Panc1 (cell line): Measurements from ENCODE around the gene CNBD2. TPM values are rescaled to one million over a fixed set of nuclear protein-coding genes. Genes with fewer than 3 reads are reported as not detected.
A peak's percentile ranks its signal among the peaks of the same experiment; 100 is the strongest.

Experiments used
- ATAC-seq: fragments of 200-7000 bp; cut with Tn5 transposase; 2 replicates; pipeline ENCODE4 v1.9.1; 2020; ENCODE audit warnings: mild to moderate bottlenecking, moderate library complexity
- BruUV-seq: library from RNA; stranded (reverse); fragments of 400-500 nt; replicated peaks from 2 replicates; lab custom pipeline; 2021; lab: Mats Ljungman, UMichigan
- CTCF ChIA-PET: fragments of 300-600 bp; sonication (Branson Sonifier 250); formaldehyde crosslinking; loops from one replicate; lab custom pipeline; 2022; ENCODE audit warnings: antibody characterized with exemption; lab: Charles Lee
- POLR2A ChIA-PET: fragments of 300-600 bp; sonication (Branson Sonifier 250); formaldehyde crosslinking; loops from one replicate; lab custom pipeline; 2022; ENCODE audit warnings: antibody characterized with exemption; lab: Charles Lee
- DNase-seq: peaks from one replicate; pipeline ENCODE4 v3.0.0-alpha.2; 2010; ENCODE audit warnings: low read depth, low spot score
- H3K27ac ChIP-seq: 2 replicates; pipeline ENCODE4 v1.5.1; 2011; ENCODE audit warnings: mild to moderate bottlenecking, low read length, inconsistent platforms
- H3K27me3 ChIP-seq: fragments of 200-500 bp; sonication (Bioruptor generic); 2 replicates; pipeline ENCODE4 v1.6.0; 2014; ENCODE audit warnings: low read length, inconsistent platforms; ENCODE audit not compliant: control insufficient read depth, insufficient read depth
- H3K36me3 ChIP-seq: fragments of 200-500 bp; sonication (Bioruptor generic); 2 replicates; pipeline ENCODE4 v1.5.1; 2014; ENCODE audit warnings: inconsistent platforms, mild to moderate bottlenecking, low read length, moderate library complexity; ENCODE audit not compliant: control insufficient read depth, insufficient read depth
- H3K4me1 ChIP-seq: 2 replicates; pipeline ENCODE4 v1.5.1; 2011; ENCODE audit warnings: inconsistent platforms, mild to moderate bottlenecking, low read length, moderate library complexity; ENCODE audit not compliant: control insufficient read depth, insufficient read depth
- H3K4me3 ChIP-seq, 2 experiments: 2 replicates each; pipeline ENCODE4 v1.5.1; 2011 to 2012; ENCODE audit warnings: low read depth in 2 of 2, low read length in 2 of 2, mild to moderate bottlenecking in 2 of 2, inconsistent platforms in 1 of 2, moderate library complexity in 1 of 2
- H3K9me3 ChIP-seq: fragments of 200-500 bp; sonication (Bioruptor generic); 2 replicates; pipeline ENCODE4 v1.5.1; 2014; ENCODE audit warnings: low read depth, mild to moderate bottlenecking, inconsistent platforms, low read length, moderate library complexity; ENCODE audit not compliant: control insufficient read depth, insufficient read depth
- CTCF ChIP-seq: fragments of 450-650 bp; IDR thresholded peaks from 2 replicates; pipeline ENCODE4 v1.5.1; 2017; ENCODE audit warnings: mild to moderate bottlenecking
- POLR2AphosphoS5 ChIP-seq: IDR thresholded peaks from 2 replicates; pipeline ENCODE4 v1.6.1; 2012; ENCODE audit warnings: mild to moderate bottlenecking, low read depth, low read length, moderate library complexity
- REST ChIP-seq, 2 experiments: IDR thresholded peaks; 2 replicates each; pipeline ENCODE4 v1.6.1; 2011 to 2012; ENCODE audit warnings: low read depth in 2 of 2, control low read depth in 1 of 2, low read length in 1 of 2, mild to moderate bottlenecking in 1 of 2, moderate library complexity in 1 of 2; ENCODE audit not compliant: insufficient read depth in 1 of 2
- SIN3A ChIP-seq: IDR thresholded peaks from 2 replicates; pipeline ENCODE4 v1.6.1; 2012; ENCODE audit warnings: low read depth, mild to moderate bottlenecking, low read length, moderate library complexity, borderline replicate concordance; ENCODE audit not compliant: insufficient read depth
- TCF7L2 ChIP-seq: IDR thresholded peaks from 2 replicates; pipeline ENCODE4 v1.6.1; 2011; ENCODE audit warnings: mild to moderate bottlenecking, low read depth, low read length, inconsistent platforms
- in situ Hi-C: cut with HindIII; loops from 2 replicates; pipeline ENCODE4 v1.10.0; 2016; ENCODE audit warnings: low sequenced_read_pairs, low pct_unique_long_range_greater_than_20kb
- intact Hi-C: fragments of 100-400 bp; cut with micrococcal nuclease; formaldehyde crosslinking; loops from one replicate; pipeline ENCODE4 v1.10.0; 2022; ENCODE audit not compliant: unreplicated experiment
- total RNA-seq: library from RNA; stranded (reverse); gene quantifications from one replicate; pipeline ENCODE4 v1.2.1, GENCODE V29; 2021; ENCODE audit not compliant: unreplicated experiment

Gene CNBD2
- total RNA-seq, 1 experiment from 2014 or later, result 3.7 TPM

GRCh38 chr20:36062799-36063198 lies 94.4 kb downstream of the CNBD2 start:
- H3K27me3 ChIP-seq, result no peaks in the 10 kb centered on the region
- TF ChIP-seq CTCF (no peak), SIN3A (no peak), REST (IDR thresholded peaks at IDR 0.05; ENCODE audit: insufficient read depth in 1 of 2, low read depth in 2 of 2, low read length in 1 of 2) (no peak), POLR2AphosphoS5 (no peak)
- H3K9me3 ChIP-seq, result no peaks in the 10 kb centered on the region
- H3K4me1 ChIP-seq, result no peaks in the 10 kb centered on the region
- in situ Hi-C loops, result no loop called here
- H3K36me3 ChIP-seq, result no peaks in the 10 kb centered on the region
- no peak for ATAC-seq
- ChIA-PET CTCF (no interaction called here), POLR2A (no interaction called here)
- no peak for DNase-seq
- no TSS peak for BruUV-seq
- no peak overlapping the region for H3K27ac ChIP-seq
- intact Hi-C loops, result no loop called here
- no peak overlapping the region for H3K4me3 ChIP-seq

GRCh38 chr20:36063916-36064657 lies 95.7 kb downstream of the CNBD2 start:
- DNase-seq, result no peak
- in situ Hi-C loops (no loop called here), intact Hi-C loops (no loop called here)
- H3K27ac ChIP-seq, result peak overlapping the region; percentile 46; the same call in 1 of the 2 replicates
- no peaks in the 10 kb centered on the region for H3K4me1 ChIP-seq
- ChIA-PET POLR2A (interaction anchor here (0.6 kb wide), 2 partner anchors 110 to 213 kb away, joined by 3 to 4 read pairs; partner anchors contain the start of gene SCAND1), CTCF (interaction anchor here (1.6 kb wide), 1 partner anchor 71 kb away, joined by 7 read pairs; no protein-coding TSS in a partner anchor)
- no peak for TF ChIP-seq TCF7L2
- no peak for TF ChIP-seq SIN3A
- no peak for TF ChIP-seq REST (IDR thresholded peaks at IDR 0.05; ENCODE audit: insufficient read depth in 1 of 2, low read depth in 2 of 2, low read length in 1 of 2)
- no peak for TF ChIP-seq CTCF
- TF ChIP-seq POLR2AphosphoS5, result no peak
- H3K27me3 ChIP-seq, result no peaks in the 10 kb centered on the region
- no peaks in the 10 kb centered on the region for H3K9me3 ChIP-seq
- peak overlapping the region; percentile 66 to 69 for H3K4me3 ChIP-seq
- no TSS peak for BruUV-seq
- H3K36me3 ChIP-seq, result no peaks in the 10 kb centered on the region
- ATAC-seq, result peak; percentile 52
